ENCODE results near the gene CLEC2A.

The CLEC2A gene

GRCh38 chr12:9935026-9935425 is 2.9 kb upstream of the CLEC2A start:
- no peak for DNase-seq (ENCODE audit: low read depth)
- no peak for TF ChIP-seq CTCF (conservative IDR thresholded peaks at IDR 0.05; ENCODE audit: low read length)
- H3K4me3 ChIP-seq (ENCODE audit: low read length), result no peak overlapping the region

- DNase-seq (ENCODE audit: low read depth), result peak; percentile 97
- no peak for TF ChIP-seq CTCF (conservative IDR thresholded peaks at IDR 0.05; ENCODE audit: low read length)
- H3K4me3 ChIP-seq (ENCODE audit: low read length), result no peak overlapping the region
These were observed 1.8 kb upstream of the CLEC2A start for GRCh38 chr12:9933958-9934357.

- no peak for DNase-seq (ENCODE audit: low read depth)
- no peak overlapping the region for H3K4me3 ChIP-seq (ENCODE audit: low read length)
- TF ChIP-seq CTCF (conservative IDR thresholded peaks at IDR 0.05; ENCODE audit: low read length), result no peak
These were observed 925 bp downstream of the CLEC2A start for GRCh38 chr12:9931245-9931644.

GRCh38 chr12:9928607-9929006 is 3.6 kb downstream of the CLEC2A start:
- no peak for TF ChIP-seq CTCF (conservative IDR thresholded peaks at IDR 0.05; ENCODE audit: low read length)
- H3K4me3 ChIP-seq (ENCODE audit: low read length), result no peak overlapping the region
- DNase-seq (ENCODE audit: low read depth), result no peak

GRCh38 chr12:9926876-9927275 is 5.3 kb downstream of the CLEC2A start:
- no peak overlapping the region for H3K4me3 ChIP-seq (ENCODE audit: low read length)

GRCh38 chr12:9925705-9926393 is 6.3 kb downstream of the CLEC2A start:
- H3K4me3 ChIP-seq (ENCODE audit: low read length), result peak overlapping the region; percentile 14; the same call in 1 of the 2 replicates
- DNase-seq (ENCODE audit: low read depth), result peak; percentile 53
- peak; percentile 66 for TF ChIP-seq CTCF (conservative IDR thresholded peaks at IDR 0.05; ENCODE audit: low read length)

More at GRCh38 chr12:9926876-9927275, 5.3 kb downstream of the CLEC2A start:
- DNase-seq (ENCODE audit: low read depth), result no peak
- TF ChIP-seq CTCF (conservative IDR thresholded peaks at IDR 0.05; ENCODE audit: low read length), result no peak

GRCh38 chr12:9922429-9922828 is 9.7 kb downstream of the CLEC2A start:
- no peak for DNase-seq (ENCODE audit: low read depth)
- H3K4me3 ChIP-seq (ENCODE audit: low read length), result no peak overlapping the region
- TF ChIP-seq CTCF (conservative IDR thresholded peaks at IDR 0.05; ENCODE audit: low read length), result no peak

All from AG10803 (cell line).